ENCODE results near the gene TPD52L3.

TPD52L3 gene

GRCh38 chr9:6328103-6328502, at the start of gene TPD52L3:
TPD52L3 (plus strand) TSS chr9:6328375; CDS start chr9:6328596, 221 bp downstream.
- DNase-seq, result no peak

GRCh38 chr9:6301858-6302257, 26.3 kb upstream of the TPD52L3 start:
- no peak for DNase-seq

GRCh38 chr9:6302417-6302816, 25.8 kb upstream of the TPD52L3 start:
- DNase-seq, result no peak

- no peak for DNase-seq
These were observed 23.9 kb upstream of the TPD52L3 start for GRCh38 chr9:6304232-6304631.

GRCh38 chr9:6305954-6306563, 22.1 kb upstream of the TPD52L3 start:
- no peak for DNase-seq

GRCh38 chr9:6307551-6308096, 20.6 kb upstream of the TPD52L3 start:
- DNase-seq, result no peak

- no peak for DNase-seq
These were observed 2.9 kb downstream of the TPD52L3 start for GRCh38 chr9:6330958-6331634.

- no peak for DNase-seq
These were observed 6.1 kb downstream of the TPD52L3 start for GRCh38 chr9:6334305-6334704.

GRCh38 chr9:6348766-6349165, 20.6 kb downstream of the TPD52L3 start:
- DNase-seq, result no peak

GRCh38 chr9:6351737-6352136, 23.6 kb downstream of the TPD52L3 start:
- no peak for DNase-seq

- DNase-seq, result no peak
These were observed 26.0 kb downstream of the TPD52L3 start for GRCh38 chr9:6354072-6354686.

- no peak for DNase-seq
These were observed 27.6 kb downstream of the TPD52L3 start for GRCh38 chr9:6355728-6356127.

GRCh38 chr9:6356441-6356840, 28.3 kb downstream of the TPD52L3 start:
- no peak for DNase-seq

- DNase-seq, result no peak
These were observed 28.7 kb downstream of the TPD52L3 start for GRCh38 chr9:6356904-6357303.

- no peak for DNase-seq
These were observed 39.1 kb downstream of the TPD52L3 start for GRCh38 chr9:6367128-6367890.

GRCh38 chr9:6368831-6369230, 40.7 kb downstream of the TPD52L3 start:
- DNase-seq, result no peak
